Psoas muscle (tissue), 8 donors: ENCODE data around the gene XAB2. TPM values are rescaled to one million over a fixed set of nuclear protein-coding genes. Genes with fewer than 3 reads are reported as not detected.

Experiments used
- ATAC-seq, 4 donors: fragments of 200-7000 bp; cut with Tn5 transposase; one replicate each; pipeline ENCODE4 v1.9.1; 2020; ENCODE audit warnings: moderate library complexity in 3 of 4, mild to moderate bottlenecking in 2 of 4
- DNase-seq, 2 donors: peaks; one replicate each; pipeline ENCODE4 v3.0.0-alpha.2; 2020
- H3K27ac ChIP-seq: fragments of 200-600 bp; one replicate; pipeline ENCODE4 v1.8.0; 2022
- H3K27me3 ChIP-seq, 3 donors: fragments of 200-600 bp in 1 of 3; one replicate each; pipeline versions ENCODE4 v1.6.1 to v1.8.0; 2013 to 2022; ENCODE audit warnings: low read length in 2 of 3, mild to moderate bottlenecking in 2 of 3, moderate library complexity in 1 of 3; ENCODE audit not compliant: insufficient read depth in 3 of 3
- H3K36me3 ChIP-seq, 2 donors: fragments of 200-600 bp in 1 of 2; one replicate each; pipeline versions ENCODE4 v1.6.1 to v1.8.0; 2013 to 2022; ENCODE audit warnings: low read depth in 1 of 2, mild to moderate bottlenecking in 1 of 2, moderate library complexity in 1 of 2; ENCODE audit not compliant: insufficient read depth in 1 of 2
- H3K4me1 ChIP-seq: fragments of 200-600 bp; one replicate; pipeline ENCODE4 v1.8.0; 2022
- H3K4me3 ChIP-seq: fragments of 200-600 bp; one replicate; pipeline ENCODE4 v1.8.0; 2022; ENCODE audit warnings: mild to moderate bottlenecking
- H3K9me3 ChIP-seq: fragments of 200-600 bp; one replicate; pipeline ENCODE4 v1.8.0; 2022
- WGBS, 3 donors: extraction: QIAGEN DNeasy Blood & Tissue Kit; methylation state at CpG; one replicate each; pipeline versions ENCODE4 v1.1.6 to v1.1.7; 2013; 5-methylcytosine and 5-hydroxymethylcytosine counted together
- intact Hi-C, 2 donors: fragments of 100-400 bp; cut with DNase I; formaldehyde crosslinking; loops; one replicate each; pipeline versions ENCODE4 v1.11.0 to v1.14.2; 2022
- polyA plus RNA-seq, 3 donors: library from polyadenylated mRNA; stranded (reverse); fragments of 200-250 nt; gene quantifications; one replicate each; pipeline ENCODE4 v1.2.3, GENCODE V29; 2013
- total RNA-seq, 4 donors: library from RNA; stranded (reverse); fragmentation: NEBNext Ultra II Directional in 2 of 4; extraction: Animal tissue kit (Norgen Biotek cat#: 25700) in 2 of 4; gene quantifications; one replicate each; pipeline versions ENCODE4 v1.2.1 to v1.2.4, GENCODE V29; 2021 to 2023
- TF ChIP-seq, protein P1 (sequence below): fragments of 200-600 bp; IDR thresholded peaks from one replicate; pipeline ENCODE4 v1.8.0; 2022; ENCODE audit warnings: antibody characterized with exemption
- donor health status: healthy with polysubstance abuse.
- donor health status: DM: no; HTN: no; CAD: no; lungs with moderate emphysema.
- donor health status: Bipolar disorder and iron deficiency.
- donor health status: healthy.
- donor health status: DM: yes; HTN: yes; CAD: no.
- donor health status: DM: no; HTN: no; CAD: no.
- donor health status: DM: no; HTN: no; CAD: no.
- donor health status: DM: yes; HTN: yes; CAD: no.

XAB2 gene
- total and polyA plus RNA-seq, 7 donors, result 19.2 to 36.3 (median 24.1) TPM

DNA sequence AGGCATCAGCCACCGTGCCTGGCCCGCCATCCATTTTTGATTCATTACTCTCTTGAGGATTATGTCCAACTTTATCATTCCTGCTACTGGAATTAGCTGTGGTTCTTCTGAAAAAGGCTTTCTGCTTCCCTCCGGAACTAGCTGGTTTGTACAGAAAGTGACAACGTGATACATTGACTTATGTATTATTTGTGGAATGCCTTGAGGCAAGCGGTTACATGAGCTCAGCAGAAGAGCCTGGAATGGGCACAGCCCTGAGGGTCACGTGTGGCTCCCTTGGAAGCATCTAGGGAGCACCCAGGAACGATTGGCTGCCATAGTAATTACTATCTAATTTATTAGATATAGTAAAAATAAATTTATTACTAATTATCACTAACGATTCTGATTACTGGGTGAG is 25.1 kb upstream of the XAB2 start:
- TF ChIP-seq, protein P1, sequence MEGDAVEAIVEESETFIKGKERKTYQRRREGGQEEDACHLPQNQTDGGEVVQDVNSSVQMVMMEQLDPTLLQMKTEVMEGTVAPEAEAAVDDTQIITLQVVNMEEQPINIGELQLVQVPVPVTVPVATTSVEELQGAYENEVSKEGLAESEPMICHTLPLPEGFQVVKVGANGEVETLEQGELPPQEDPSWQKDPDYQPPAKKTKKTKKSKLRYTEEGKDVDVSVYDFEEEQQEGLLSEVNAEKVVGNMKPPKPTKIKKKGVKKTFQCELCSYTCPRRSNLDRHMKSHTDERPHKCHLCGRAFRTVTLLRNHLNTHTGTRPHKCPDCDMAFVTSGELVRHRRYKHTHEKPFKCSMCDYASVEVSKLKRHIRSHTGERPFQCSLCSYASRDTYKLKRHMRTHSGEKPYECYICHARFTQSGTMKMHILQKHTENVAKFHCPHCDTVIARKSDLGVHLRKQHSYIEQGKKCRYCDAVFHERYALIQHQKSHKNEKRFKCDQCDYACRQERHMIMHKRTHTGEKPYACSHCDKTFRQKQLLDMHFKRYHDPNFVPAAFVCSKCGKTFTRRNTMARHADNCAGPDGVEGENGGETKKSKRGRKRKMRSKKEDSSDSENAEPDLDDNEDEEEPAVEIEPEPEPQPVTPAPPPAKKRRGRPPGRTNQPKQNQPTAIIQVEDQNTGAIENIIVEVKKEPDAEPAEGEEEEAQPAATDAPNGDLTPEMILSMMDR, result no peak
- Histone ChIP-seq H3K4me1 (peaks cover 4% of the 10 kb centered on the region), H3K36me3 (no peaks in the 10 kb centered on the region), H3K4me3 (no peak overlapping the region), H3K27me3 (no peaks in the 10 kb centered on the region), H3K9me3 (no peaks in the 10 kb centered on the region), H3K27ac (no peak overlapping the region)
- 42 to 46% (median 42%) methylated on average over 8 of the region's 8 CpGs for WGBS, 3 donors
- DNase-seq (no peak), ATAC-seq (no peak)
- intact Hi-C loops, result no loop called here

DNA sequence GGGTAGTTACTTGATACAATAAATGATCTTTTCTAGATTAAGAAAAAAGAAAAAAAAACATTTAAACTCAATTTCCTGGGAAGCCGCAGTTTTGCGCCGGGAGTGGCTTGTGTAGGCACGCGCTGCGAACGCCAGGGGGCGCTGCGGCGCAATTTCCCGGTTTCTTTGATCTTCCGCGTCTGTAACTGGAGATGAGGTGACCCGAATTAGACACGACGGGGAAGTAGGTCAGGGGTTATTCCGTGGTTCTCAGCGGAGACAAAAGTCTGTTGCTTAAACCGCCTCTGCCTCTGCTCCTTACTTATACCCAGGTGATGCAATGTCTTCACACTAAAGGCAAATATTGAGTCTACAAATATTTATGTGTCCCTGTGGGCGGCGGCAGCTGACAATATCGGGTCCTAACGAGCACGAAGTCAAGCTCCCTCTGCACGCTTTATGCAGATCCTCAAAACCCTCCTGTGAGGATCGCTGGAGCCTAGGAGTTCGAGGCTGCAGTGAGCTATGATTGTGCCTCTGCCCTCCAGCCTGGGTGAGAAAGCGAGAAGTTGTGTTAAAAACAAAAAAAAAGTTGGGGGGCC is 22.8 kb upstream of the XAB2 start:
- no peaks in the 10 kb centered on the region for H3K9me3 ChIP-seq
- no peaks in the 10 kb centered on the region for H3K27me3 ChIP-seq
- WGBS, 3 donors, result 3 to 6% (median 4%) methylated on average over 28 of the region's 28 CpGs
- ATAC-seq, result peak; percentile 98 to 100 (median 100)
- peak; percentile 83 to 90 for DNase-seq
- peak overlapping the region; percentile 38 for H3K4me3 ChIP-seq
- no peaks in the 10 kb centered on the region for H3K36me3 ChIP-seq
- peak overlapping the region; percentile 79 for H3K27ac ChIP-seq
- intact Hi-C loops, result loop anchor here in 1 of 2 donors (1.0 kb wide), 1 partner anchor 28 kb away; the partner anchor contains the start of gene TRAPPC5
- peaks cover 4% of the 10 kb centered on the region for H3K4me1 ChIP-seq
- TF ChIP-seq, protein P1, result peak; percentile 99

DNA sequence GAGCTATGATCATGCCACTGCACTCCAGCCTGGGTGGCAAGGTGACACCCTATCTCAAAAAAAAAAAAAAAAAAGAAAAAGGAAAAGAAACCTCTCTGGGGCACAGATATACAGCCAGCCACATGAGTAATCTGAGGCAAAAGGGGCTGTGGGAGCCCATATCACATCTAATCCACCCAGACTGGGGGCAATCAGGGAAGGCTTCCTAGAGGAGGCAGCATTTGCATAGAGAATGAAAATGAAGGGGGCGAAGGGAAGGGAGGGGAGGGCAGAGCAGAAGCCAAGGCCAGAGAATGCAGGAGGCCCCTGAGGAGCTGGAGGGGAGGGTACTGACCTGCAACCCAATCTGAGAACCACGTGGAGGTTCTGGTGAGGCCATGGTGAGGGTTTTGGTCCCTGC is 20.8 kb upstream of the XAB2 start:
- TF ChIP-seq, protein P1, result no peak
- H3K4me3 ChIP-seq, result no peak overlapping the region
- no peak for DNase-seq
- peaks cover 4% of the 10 kb centered on the region for H3K4me1 ChIP-seq
- no peak overlapping the region for H3K27ac ChIP-seq
- no peak for ATAC-seq
- H3K36me3 ChIP-seq, result no peaks in the 10 kb centered on the region
- intact Hi-C loops, result loop anchor here (2.0 kb wide), 2 partner anchors 31 to 149 kb away; partner anchors contain the start of gene TRAPPC5 (in 1 of the 2)
- no peaks in the 10 kb centered on the region for H3K27me3 ChIP-seq
- 38 to 50% (median 42%) methylated on average over 2 of the region's 2 CpGs for WGBS, 3 donors
- no peaks in the 10 kb centered on the region for H3K9me3 ChIP-seq

DNA sequence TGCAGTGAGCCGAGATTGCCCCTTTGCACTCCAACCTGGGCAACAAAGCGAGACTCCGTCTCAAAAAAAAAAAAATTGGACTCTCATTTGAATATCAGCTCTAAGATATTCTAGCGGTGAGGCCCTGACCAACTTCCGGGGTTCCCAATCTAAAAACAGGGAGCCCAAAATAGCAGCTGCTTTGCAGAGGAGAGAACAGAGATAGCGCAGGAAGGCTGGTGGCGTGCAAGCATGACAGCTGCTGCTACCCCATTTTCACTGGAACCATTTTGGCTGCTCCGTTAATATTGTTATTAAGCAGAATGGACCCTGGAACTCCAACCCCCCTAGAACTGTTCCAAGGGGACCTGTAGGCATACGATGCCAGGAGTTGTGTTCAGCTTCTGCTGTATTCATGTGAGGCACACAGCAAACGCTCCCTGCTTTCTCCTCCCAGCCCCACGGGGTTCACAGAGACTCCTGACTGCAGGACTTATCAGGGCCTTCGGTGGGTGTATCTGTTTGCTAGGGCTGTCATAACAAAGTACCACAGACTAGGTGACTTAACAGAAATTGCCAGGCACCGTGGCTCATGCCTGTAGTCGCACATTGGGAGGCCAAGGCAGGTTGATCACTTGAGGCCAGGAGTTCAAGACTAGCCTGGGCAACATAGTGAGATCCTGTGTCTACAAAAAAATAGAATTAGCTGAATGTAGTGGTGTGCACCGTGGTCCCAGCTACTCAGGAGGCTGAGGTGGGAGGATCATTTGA is 19.1 kb upstream of the XAB2 start:
- no peak overlapping the region for H3K4me3 ChIP-seq
- TF ChIP-seq, protein P1, result no peak
- intact Hi-C loops, result no loop called here
- ATAC-seq, result no peak
- H3K27me3 ChIP-seq, result peaks cover 0 to 4% (median 0%) of the 10 kb centered on the region in 3 donors
- no peaks in the 10 kb centered on the region for H3K36me3 ChIP-seq
- H3K9me3 ChIP-seq, result no peaks in the 10 kb centered on the region
- DNase-seq, result no peak
- H3K27ac ChIP-seq, result no peak overlapping the region
- 79 to 85% (median 82%) methylated on average over 15 of the region's 15 CpGs for WGBS, 3 donors
- peaks cover 4% of the 10 kb centered on the region for H3K4me1 ChIP-seq
